ENCODE measurements around the gene TRPC3.

GRCh38 chr4:121960818-121961217 lies 9.0 kb upstream of the TRPC3 start:
- TF ChIP-seq POLR2AphosphoS5 (IDR thresholded peaks at IDR 0.05; ENCODE audit: low read depth, low read length) (no peak), CTCF (IDR thresholded peaks at IDR 0.05 in 2 of 3, conservative IDR thresholded peaks at IDR 0.05 in 1 of 3; ENCODE audit: borderline replicate concordance in 1 of 3, insufficient read depth in 1 of 3, low read depth in 2 of 3, low read length in 2 of 3) (no peak), CEBPB (IDR thresholded peaks at IDR 0.05; ENCODE audit: low read depth) (no peak), EZH2 (IDR thresholded peaks at IDR 0.05) (no peak), EZH2phosphoT487 (IDR thresholded peaks at IDR 0.05; ENCODE audit: borderline replicate concordance) (no peak), POLR2A (IDR thresholded peaks at IDR 0.05; ENCODE audit: borderline replicate concordance, extremely low read depth, insufficient read depth, insufficient read length) (no peak), ATF3 (IDR thresholded peaks at IDR 0.05) (no peak)
- TF ChIP-seq, protein P1, sequence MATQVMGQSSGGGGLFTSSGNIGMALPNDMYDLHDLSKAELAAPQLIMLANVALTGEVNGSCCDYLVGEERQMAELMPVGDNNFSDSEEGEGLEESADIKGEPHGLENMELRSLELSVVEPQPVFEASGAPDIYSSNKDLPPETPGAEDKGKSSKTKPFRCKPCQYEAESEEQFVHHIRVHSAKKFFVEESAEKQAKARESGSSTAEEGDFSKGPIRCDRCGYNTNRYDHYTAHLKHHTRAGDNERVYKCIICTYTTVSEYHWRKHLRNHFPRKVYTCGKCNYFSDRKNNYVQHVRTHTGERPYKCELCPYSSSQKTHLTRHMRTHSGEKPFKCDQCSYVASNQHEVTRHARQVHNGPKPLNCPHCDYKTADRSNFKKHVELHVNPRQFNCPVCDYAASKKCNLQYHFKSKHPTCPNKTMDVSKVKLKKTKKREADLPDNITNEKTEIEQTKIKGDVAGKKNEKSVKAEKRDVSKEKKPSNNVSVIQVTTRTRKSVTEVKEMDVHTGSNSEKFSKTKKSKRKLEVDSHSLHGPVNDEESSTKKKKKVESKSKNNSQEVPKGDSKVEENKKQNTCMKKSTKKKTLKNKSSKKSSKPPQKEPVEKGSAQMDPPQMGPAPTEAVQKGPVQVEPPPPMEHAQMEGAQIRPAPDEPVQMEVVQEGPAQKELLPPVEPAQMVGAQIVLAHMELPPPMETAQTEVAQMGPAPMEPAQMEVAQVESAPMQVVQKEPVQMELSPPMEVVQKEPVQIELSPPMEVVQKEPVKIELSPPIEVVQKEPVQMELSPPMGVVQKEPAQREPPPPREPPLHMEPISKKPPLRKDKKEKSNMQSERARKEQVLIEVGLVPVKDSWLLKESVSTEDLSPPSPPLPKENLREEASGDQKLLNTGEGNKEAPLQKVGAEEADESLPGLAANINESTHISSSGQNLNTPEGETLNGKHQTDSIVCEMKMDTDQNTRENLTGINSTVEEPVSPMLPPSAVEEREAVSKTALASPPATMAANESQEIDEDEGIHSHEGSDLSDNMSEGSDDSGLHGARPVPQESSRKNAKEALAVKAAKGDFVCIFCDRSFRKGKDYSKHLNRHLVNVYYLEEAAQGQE (IDR thresholded peaks at IDR 0.05; ENCODE audit: low read depth) = no peak

Measured in HCT116 (cell line).